ENCODE measurements around the gene KCNJ5.

Gene KCNJ5
- 0 to 0.39 (median 0) reads per million in 3 experiments for total RNA-seq

DNA sequence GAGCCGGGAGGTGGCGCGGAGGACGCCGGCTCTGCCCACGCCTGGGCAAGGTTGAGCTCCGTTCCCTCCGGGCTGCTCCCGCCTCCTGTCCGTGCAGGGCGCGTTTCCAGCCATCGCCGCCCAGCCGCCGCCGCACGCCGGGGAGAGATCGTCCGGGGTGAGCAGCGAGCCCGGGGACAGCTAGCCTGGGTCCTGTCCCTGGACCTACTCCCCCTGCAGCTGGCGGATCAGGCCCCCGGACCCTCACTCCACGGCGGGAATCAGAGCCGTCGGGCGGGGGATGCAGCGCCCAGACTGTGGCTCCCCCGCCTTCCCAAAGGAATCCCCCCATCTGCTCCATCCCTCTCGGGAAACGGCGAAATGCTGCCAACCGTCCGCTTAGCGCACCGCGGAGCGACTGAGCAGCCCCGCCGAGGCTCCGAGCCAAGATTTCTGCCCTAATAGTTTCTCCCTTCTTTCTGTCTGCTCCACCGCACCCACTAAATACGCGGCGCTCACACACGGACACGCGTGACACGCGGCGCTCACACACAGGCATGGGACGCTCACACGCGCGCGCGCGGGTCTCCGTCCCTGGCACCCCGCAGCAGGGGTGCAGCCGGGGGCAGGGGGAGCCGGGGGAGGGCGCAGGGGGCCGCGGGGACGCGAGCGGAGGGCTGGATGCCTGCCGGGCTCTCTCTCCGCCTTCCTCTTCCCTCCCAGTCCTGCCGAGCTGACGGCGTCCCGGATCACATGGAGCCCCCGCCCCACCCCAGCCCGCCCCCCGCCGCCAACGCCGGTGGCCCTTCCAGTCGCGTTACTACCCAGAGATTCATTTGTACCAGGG is at the start of gene KCNJ5:
Gene KCNJ5 (plus strand): TSS at position 814 of the 826 bp plus-strand sequence. CDS start 19,918 bp downstream, outside the sequence.
- no peak for DNase-seq

DNA sequence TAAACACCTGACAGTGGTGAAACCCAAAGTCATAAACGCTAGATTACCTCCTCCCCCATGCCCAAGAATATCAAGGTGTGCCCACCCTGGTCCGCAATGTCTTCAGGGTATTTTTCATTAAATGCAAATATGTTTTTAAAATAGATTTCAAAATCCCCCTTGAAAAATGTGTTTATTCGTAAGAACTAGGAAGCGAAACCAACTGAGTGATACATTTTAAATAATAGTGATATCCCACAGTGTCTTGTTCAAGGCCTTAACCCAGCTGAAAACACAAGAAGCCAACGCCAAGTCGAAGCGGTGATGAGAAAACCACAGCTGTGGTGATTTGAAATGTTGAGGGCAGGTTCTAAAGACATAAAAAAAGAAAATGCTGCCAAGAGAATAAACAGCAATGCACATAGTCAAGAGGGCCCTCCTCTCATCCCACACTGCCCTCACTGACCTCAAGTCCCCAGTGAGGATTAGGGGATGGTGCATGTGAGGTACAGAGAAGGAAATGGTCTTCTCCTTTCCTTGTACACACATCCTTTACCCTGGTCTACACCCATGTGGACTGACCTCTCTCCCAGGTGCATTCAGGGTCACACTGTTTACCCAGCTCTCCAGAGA is 49.6 kb upstream of the KCNJ5 start:
- DNase-seq: peak; percentile 36

DNA sequence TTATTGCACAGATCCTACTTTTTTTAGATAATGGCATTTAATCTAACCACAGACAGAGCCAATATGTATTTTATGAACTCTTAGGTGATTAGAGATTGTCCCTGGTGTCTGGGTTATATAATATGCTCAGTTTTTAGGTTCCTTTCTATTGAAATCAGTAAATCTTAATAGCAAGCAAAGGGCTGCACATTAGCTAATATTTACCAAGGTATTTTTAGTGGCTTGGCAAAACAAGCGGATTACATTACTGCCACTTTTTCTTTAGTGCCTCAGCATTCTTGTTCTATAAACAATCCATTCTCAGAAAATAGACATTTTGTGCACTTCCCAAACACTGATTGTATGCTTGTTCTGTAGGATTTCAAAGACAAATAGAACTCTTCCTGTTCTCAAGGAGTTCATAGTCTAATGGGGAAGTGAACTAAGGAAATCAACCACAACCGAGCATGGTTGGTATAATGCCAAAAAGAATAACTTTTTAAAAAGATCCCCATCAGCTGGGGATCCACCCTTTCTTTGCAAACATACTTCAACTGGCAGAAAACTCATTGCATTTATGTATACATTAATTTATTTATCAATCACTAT is 47.9 kb upstream of the KCNJ5 start:
- DNase-seq: no peak

DNA sequence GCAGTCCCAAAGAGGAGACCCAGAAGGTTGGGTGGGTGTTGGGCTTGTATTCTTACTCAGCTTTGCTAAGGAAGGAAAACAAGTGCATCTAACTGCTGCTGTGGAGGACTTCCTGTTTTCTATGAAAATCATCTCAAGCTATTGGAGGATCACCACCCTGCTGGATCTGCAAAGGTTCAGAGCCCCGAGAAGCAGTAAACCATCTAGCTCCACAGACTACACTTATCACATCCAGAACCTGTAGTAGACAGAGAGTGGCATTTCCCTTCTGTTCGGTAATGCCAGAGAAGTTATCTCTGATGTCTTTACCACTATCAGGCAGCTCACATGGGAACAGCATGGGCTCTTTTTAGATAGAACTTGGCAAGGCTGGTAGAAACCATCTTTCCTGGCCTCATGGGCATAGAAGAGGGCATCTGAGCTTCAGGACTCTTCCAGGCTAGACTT is 45.8 kb upstream of the KCNJ5 start:
- peak; percentile 16 for DNase-seq

DNA sequence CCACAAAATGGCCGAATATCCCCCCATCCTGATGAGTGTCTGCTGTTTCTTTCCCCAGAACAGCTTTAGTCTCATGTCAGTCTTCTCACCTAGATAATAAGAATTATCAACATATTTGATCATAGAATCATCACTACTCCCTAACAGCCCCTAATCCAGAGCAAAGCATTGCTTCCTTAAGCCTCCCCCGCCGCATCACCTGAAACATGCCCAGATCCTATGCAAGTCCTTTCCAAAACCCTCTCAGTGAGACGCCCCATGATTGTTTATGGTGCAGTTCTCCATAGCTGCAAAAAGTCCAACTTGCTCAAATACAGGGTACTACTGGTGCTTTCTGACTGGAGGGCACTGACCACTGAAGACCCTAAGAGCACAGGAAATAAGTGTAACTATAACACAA is 44.2 kb upstream of the KCNJ5 start:
- no peak for DNase-seq

DNA sequence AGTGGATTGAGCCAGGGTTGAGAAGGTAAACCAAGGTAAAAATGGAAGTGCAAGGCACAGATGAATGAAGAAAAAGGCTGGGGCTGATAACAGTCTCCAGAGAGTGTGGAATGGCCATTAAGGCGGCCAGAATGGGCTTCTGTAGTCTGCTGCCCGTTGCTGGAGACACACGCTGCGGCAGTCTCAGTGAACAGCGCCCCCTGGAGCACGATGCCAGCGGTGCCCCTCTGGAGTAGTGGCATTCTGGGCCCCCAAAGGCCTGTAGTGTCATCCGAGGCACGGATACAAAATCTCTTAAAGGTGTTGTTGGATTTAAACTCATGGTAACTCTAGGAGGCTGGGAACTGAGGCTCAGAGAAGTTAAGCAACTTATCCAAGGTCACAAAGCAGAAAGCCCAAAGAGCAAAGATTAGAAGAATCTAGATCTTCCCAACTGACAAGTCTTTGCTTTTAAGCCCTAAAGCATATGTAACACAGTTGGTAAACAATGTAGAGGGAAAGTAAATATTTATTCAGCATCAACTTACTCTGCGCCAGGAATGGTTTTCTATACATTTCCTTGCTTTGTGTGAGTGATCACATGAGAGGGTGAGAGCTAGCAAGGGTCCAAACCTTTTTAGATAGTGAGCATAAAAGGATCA is 42.2 kb upstream of the KCNJ5 start:
- DNase-seq: peak; percentile 47

DNA sequence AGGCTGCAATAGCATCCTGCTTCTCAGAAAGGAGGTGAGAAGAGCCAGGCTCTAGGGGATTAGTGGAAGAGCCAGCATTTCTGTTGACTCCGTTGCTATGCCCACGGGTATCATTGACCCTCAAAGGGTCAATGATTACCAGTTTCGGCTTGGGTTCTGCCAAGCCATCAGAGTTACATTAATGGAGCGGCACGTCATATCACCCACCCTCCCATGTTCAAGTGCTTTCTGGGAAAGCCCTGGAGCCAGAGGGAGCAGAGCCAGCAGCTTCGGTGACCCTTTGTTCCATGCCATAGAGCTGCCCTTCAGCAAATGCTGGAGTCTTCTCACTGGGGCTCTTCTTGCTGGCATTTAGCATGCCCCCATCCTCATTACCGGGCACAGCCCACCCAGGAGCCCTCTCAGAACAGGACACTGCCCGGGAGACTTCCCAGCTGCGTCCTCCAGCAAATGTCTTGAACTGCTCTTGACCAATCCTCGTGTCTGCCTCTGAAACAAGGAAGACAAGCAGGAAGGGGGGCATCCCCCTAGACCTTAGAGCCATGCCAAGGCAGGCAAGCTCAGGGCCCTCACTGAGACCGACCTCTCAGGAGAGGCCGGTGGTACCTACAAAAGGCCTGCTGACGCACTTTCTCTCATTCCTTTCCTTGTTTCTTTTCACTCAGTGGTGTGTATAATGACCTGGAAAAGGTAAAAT is 38.7 kb upstream of the KCNJ5 start:
- no peak for DNase-seq

DNA sequence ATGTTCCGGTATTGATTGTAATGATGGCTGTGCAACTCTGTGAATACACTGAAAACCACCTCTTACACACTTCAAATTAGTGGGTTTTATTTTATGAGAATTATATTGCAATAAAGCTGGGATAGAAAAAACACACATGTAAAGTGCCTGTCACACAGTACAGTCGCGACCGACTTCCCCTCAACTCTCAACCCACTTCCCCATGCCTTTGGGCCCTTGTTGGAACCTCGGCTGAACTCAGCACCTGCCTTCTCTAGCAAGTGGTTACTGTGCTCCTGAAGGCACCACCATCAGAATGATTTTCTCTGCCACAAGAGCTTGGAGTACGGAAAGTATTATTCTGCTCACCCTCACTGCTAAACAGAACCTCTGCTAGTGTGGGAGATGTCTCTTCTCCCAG is 37.6 kb upstream of the KCNJ5 start:
- no peak for DNase-seq

DNA sequence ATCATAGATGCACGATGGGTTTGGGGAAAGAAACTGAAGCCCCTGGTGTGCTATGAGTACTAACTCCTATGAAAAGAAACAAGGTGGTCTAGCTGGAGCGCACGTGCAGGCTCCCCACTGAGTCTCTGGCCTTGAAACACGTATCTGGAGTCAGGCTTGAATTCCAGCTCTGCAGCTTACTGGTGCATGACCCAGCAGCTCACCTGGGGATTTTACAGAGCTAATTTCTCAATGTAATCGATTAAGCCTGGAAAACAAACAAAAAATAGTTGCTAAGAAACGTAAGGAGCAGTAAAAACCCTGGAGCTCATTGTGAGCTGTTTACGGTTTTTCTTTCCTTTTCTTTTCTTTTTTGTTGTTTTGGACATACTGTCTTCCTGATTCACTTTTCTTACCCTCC is 36.3 kb upstream of the KCNJ5 start:
- DNase-seq: no peak

DNA sequence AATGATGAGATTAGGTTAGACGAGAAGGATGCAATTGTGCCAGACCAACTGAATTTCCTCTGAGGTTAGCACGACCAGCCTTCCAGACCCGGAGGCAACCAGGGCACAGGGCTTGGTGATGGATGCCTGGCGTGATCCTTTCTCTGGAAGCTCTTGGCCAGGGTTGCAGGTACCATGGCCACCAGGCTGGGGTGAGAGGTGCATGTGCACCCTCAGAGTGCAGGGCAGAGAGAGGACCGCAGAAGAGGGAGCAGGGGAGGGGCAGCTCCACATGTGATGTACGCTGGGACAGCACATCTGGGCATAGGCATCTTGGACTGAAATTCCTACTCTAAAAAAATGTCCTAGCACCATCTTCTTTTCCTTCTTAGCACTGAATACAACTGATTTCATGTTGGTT is 34.9 kb upstream of the KCNJ5 start:
- DNase-seq: no peak

DNA sequence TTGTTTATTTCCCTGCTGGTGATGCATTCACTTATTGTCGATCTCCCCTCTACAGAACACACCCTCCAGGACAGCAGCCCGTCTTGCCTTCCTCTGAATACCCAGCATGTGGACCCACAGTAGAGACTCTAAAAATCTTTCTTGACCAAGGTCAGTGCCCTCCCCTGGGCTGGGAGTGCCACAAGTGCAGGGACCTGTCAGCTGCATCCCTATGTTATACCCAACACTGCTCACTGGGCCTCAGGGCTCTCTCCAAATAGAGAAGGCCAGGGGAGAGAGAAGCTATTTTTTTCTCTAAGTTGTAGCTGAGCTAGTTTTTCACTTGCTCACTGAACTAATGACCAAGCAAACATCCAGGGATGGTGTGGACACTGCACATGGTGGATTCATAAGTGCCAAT is 33.8 kb upstream of the KCNJ5 start:
- no peak for DNase-seq

DNA sequence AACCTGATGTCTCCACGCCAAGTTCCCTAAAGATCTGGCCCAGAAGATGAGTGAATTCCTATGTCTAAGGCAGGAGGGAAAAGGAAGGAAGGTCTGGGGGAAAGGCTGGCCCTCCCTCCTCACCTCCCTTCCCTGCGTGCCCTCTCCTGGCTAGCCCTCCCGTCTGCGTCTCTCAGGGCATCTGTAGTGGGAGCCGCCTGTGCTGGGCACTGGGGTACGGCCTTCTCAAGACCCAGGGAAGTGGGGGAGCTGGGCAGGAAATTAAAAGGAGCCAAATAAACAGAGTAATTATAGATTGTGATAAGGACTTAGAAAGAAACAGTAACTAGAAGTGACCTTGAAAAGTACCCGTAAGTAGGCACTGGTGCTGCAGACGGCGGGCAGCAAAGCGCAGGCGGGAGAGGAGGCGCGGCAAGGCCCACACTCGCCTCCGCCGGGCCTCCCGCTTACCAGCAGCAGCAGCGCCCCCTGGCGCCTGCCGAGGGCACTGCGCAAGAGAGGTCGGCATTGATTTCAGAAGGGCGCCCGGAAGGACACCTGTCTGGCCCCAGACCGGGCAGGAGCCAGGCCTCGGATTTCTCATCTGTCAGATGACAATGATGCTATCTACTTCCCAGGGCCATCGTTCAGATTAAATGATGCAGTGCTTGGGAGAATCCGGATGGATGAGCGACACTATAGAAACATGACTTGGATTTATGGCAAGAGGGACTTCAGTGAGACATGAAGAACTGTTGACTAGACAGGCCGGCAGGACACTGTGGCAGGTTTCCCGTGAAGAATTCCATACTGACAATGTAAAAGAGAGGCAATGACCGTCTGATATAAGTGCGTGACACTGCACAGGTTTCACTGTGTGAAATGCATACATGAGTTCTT is 31.4 kb upstream of the KCNJ5 start:
- peak; percentile 67 for DNase-seq

DNA sequence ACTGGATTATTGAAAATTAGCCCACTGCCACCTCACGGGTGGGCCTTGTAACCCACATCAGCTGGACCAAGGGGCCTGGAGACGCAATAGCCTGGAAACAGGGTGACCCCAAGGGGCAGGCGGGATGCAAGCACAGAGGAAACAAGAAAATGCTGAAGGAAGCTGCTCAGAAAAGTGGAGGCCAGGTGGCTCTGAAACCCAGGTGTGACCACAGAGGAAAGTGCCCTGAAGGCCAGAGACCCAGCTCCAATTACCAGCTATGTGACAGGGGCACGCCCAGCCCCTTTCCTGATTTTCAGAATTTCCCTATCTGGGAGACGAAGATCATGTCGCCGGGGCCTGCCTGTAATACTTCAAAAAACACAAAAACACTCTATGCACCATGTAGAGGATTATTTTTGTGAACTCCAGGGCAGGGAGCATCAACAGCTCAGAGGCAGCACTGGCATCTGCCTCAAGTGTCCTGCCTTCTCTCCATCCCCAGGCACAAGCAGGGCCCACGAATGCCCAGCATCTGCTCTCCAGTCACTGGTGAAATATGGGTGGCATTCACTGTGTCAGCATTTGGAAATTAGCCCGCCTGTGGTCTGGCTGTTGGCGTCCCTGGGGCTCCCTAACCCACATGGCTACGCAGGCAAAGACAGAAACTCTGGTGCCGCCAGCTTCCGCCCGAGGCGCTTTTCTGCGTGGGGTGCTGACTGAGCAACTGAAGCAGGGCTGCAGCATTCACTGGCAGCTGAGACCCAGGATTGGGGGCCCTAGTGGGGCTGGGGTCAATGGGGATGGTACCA is 30.4 kb upstream of the KCNJ5 start:
- no peak for DNase-seq

DNA sequence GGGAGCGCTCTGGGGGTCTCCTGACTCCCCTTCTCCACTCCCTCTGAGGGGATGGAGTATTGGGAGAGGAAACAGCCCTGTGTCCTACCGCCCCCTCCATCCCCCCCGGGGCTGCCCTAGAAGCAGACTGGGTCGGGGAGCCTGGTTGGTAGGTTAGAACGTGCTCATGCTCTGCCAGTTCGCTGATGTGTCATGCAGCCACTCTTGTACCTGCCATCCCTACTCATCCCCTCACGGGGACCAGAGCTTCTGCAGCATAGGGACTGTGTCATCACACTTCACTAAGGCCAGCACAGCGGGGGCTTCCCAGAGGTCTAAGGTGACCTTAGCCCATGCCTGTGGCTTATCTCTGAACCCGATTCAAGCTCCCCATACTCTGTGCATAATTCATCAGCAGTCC is 28.8 kb upstream of the KCNJ5 start:
- no peak for DNase-seq

DNA sequence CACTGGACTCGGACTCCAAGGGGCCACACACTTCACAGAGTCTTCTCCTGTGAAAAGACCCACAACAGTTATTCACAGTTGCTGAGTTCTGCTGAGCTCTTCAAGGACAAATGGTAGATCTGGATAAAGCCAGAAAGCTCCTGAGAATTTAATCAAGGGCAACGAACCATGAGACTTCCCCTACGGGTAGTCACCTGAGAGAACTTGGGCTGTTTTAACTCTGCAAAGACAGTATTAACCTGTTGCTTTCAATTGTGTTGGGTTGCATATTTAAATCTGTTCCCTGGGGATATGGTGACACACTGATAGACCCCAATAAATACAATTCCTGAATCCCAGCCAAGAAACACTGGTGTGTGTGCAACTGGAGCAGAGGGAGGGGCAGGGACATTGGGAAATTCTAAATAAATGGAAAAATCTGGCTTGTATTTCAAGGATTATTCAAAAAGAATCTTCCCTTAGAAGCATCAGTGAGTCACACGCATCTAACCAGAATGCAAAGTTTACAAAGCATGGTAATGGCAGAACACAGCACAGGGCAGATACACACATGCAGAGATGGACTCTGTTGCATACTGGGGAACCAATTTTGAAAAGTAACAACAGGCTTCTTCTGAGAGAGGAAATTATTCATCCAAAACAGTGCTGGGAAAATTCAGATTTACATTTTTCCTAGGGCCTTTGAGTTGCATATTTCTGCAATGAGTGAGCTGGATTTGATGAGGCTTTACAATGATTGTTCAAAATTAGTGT is 28.1 kb upstream of the KCNJ5 start:
- no peak for DNase-seq

DNA sequence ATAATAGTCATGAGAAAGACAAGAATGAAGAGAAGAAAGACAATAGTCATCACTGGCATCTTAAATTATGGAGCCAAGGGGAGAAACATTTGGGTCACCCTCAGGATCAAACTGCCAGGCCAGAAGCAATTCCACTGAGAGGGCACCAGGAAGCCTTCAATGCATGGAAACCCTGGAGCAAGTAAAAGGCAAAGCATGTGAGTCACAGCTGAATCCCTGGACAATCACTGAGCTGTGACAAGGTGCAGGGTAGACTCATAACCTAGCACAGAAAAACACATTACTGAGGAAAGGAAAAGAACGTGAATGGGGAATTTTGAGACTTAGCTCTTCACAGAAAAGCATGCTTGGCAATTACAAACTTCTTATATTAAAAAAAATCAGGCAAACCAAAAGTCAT is 25.7 kb upstream of the KCNJ5 start:
- DNase-seq: no peak

DNA sequence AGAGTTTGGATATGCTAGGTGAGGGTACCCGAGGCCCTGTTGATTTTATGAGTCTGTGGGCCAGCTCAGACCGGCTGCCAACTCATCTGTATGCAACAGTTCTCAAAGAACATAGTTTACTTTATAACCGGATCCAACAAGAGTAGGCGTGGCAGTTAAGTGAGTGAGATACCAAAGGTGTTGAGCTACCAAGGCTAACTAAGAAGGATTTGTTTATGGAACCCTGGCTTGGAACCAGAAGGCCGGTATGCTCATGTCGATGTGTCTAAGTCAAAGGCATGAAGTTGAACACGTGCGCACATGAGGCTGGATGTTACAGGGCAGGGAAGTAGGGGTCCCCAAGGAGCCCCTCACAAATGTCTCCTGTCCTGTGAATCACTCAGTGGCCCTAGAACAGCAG is 23.9 kb upstream of the KCNJ5 start, which contains the start of gene KCNJ1:
Gene KCNJ1 (minus strand): TSS at position 20 of the 400 bp plus-strand sequence. CDS start 27,053 bp downstream, outside the sequence.
- DNase-seq: peak; percentile 15

DNA sequence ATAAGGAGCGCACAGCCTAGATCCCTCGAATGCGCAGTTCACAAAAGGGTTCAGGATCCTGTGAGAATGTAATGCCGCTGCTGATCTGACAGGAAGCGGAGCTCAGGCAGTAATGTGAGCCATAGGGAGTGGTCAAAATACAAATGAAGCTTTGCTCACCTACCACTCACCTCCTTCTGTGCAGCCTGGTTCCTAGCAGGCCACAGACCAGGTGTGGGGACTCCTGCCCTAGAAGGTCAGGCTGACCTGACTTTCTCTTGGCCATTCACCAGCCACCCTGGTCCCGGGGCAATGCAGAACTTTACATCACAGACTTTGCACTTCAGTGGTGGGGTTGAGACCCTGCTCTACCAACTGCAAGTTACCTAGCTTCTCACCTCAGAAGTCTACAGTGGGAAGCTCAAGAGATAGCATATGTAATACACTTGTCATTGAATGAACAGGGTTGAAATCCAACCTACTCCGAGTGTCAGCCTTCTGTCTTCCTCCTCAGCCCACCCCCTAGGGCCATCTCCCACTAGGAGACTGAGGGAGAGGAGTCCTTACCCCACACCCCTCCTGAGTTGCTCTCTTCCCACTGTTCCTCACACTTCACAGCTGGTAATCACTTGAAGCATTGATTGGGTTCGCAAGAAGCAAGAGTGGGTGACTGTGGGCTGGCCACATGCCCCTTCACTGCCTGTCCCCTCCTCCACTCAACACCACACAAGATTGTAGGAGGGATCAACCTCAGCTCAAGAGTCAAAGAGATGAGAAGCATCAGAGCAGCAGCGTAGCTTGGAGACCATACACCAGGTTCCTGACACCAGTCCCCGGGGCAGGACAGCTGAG is 22.1 kb upstream of the KCNJ5 start:
- DNase-seq: peak; percentile 37

DNA sequence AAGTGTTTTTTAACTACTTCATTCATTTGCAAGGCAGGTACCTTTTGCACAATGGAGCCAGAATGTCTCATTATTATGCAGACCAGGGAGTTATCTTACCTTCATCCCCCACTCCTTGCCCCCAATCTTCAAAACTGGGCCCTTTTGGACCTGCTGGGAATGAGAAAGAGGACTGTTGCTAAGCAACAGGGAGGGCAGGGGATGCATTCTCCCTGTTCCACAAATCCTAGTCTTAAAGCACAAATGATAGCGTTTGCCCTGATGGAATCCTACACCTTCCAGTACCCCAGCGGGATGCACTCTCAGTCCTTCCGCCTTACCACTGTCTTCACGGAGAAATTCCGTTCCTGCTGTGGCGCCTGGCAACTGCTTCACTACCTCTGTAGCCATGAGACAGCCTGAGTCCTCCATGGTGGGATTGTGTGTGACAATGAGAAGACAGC is 20.0 kb upstream of the KCNJ5 start:
- no peak for DNase-seq

Data from central memory CD4-positive, alpha-beta T cell (primary cell).